NCI-H524 treated with DMSO at 0.1 percent for 48 hours (cell line): ENCODE data around the gene KIAA0040.
"Not testable (repeated sequence)": the region's sequence is repeated elsewhere in the genome, so short reads cannot be mapped to it uniquely, and the experiment has no call there.

ENCODE experiments used
- DNase-seq: peaks from one replicate; lab custom pipeline; 2025; lab: John Stamatoyannopoulos, UW

KIAA0040 gene

GRCh38 chr1:175137369-175137768, 55.2 kb downstream of the KIAA0040 start:
- DNase-seq = no peak

GRCh38 chr1:175136246-175136645, 56.3 kb downstream of the KIAA0040 start:
- no peak for DNase-seq

- DNase-seq = no peak
Measured at GRCh38 chr1:175134500-175134899, 58.1 kb downstream of the KIAA0040 start.

GRCh38 chr1:175133673-175134435, 58.7 kb downstream of the KIAA0040 start:
- DNase-seq = no peak

GRCh38 chr1:175132436-175132835, 60.1 kb downstream of the KIAA0040 start:
- no peak for DNase-seq

GRCh38 chr1:175131095-175131494, 61.5 kb downstream of the KIAA0040 start:
- no peak for DNase-seq

- no peak for DNase-seq
Measured at GRCh38 chr1:175130649-175131045, 61.9 kb downstream of the KIAA0040 start.

GRCh38 chr1:175129997-175130648, 62.5 kb downstream of the KIAA0040 start:
- DNase-seq = peak; percentile 30

- no peak for DNase-seq
Measured at GRCh38 chr1:175129644-175129996, 63.0 kb downstream of the KIAA0040 start.

GRCh38 chr1:175129182-175129581, 63.4 kb downstream of the KIAA0040 start:
- DNase-seq = no peak

GRCh38 chr1:175128523-175128922, 64.1 kb downstream of the KIAA0040 start:
- DNase-seq = no peak

- DNase-seq = no peak
Measured at GRCh38 chr1:175127565-175127964, 65.0 kb downstream of the KIAA0040 start.

GRCh38 chr1:175126347-175126746, 66.2 kb downstream of the KIAA0040 start:
- no peak for DNase-seq

GRCh38 chr1:175124861-175125260, 67.7 kb downstream of the KIAA0040 start:
- no peak for DNase-seq

- DNase-seq = no peak
Measured at GRCh38 chr1:175120511-175120910, 72.1 kb downstream of the KIAA0040 start.

GRCh38 chr1:175118375-175119367, 73.9 kb downstream of the KIAA0040 start:
- no peak for DNase-seq

- no peak for DNase-seq
Measured at GRCh38 chr1:175116903-175117302, 75.7 kb downstream of the KIAA0040 start.

GRCh38 chr1:175116210-175116798, 76.3 kb downstream of the KIAA0040 start:
- no peak for DNase-seq

- DNase-seq = no peak
Measured at GRCh38 chr1:175114996-175115395, 77.6 kb downstream of the KIAA0040 start.

GRCh38 chr1:175108331-175108820, 84.2 kb downstream of the KIAA0040 start:
- not testable (repeated sequence) for DNase-seq
